ENCODE data around the gene EFHC1.

EFHC1 gene

DNA sequence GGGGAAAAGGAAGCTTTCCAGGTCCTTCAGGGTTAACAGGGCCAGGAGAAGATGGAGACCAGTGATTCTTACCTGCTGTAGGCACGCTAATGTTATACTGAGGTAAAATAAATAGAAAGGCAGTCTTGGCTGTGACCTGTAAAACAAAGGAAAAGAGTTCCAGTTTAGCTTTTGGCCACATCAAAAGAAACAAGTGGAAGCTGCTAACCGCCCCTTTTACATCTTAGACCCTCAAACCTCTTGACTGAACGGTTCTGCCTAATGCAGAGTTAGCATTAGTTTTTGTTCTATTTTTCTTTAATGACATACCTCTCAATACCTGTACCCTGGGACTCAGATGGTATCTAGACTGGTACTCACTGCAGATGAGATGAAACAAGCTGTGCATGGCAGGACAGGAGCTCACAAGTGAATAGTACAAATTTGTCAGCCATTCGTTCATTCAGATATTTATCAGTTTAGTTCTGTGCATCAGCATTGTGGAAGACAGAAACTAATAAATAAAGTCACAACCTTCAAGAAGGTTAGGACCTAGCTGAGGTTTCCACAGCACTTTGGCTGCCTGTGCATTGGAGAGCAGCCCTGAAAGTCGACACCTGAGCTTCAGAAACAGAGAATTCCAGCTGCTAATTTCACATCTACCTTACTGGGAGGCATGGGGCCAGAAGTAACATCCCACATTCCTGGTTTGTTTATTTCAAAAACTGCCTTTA lies 115.7 kb downstream of the EFHC1 start:
- Histone ChIP-seq H3K4me2 (ENCODE audit: low read length) (no peak overlapping the region), H3K79me2 (ENCODE audit: control insufficient read depth, low read length) (no peaks in the 10 kb centered on the region), H3K36me3 (ENCODE audit: control insufficient read depth, low read length) (no peaks in the 10 kb centered on the region), H3K27me3 (ENCODE audit: control insufficient read depth, low read length) (no peaks in the 10 kb centered on the region; the same call in 1 of the 2 replicates), H3K4me3 (ENCODE audit: low read length) (no peak overlapping the region), H4K20me1 (ENCODE audit: control insufficient read depth, insufficient read depth, low read depth, low read length) (no peaks in the 10 kb centered on the region), H3K9me2 (replicated peaks; ENCODE audit: control insufficient read depth, low read length) (no peaks in the 10 kb centered on the region), H3K27ac (ENCODE audit: low read depth, low read length) (no peak overlapping the region), H3K4me1 (ENCODE audit: control insufficient read depth, low read length) (peaks cover 8% of the 10 kb centered on the region), H3K9me3 (ENCODE audit: control insufficient read depth, insufficient read depth, low read length) (no peaks in the 10 kb centered on the region), H3F3A (ENCODE audit: control insufficient read depth, insufficient read depth) (no peaks in the 10 kb centered on the region)
- no peak for TF ChIP-seq EZH2phosphoT487 (IDR thresholded peaks at IDR 0.05; ENCODE audit: borderline replicate concordance, low read length)
- TF ChIP-seq, protein P1, sequence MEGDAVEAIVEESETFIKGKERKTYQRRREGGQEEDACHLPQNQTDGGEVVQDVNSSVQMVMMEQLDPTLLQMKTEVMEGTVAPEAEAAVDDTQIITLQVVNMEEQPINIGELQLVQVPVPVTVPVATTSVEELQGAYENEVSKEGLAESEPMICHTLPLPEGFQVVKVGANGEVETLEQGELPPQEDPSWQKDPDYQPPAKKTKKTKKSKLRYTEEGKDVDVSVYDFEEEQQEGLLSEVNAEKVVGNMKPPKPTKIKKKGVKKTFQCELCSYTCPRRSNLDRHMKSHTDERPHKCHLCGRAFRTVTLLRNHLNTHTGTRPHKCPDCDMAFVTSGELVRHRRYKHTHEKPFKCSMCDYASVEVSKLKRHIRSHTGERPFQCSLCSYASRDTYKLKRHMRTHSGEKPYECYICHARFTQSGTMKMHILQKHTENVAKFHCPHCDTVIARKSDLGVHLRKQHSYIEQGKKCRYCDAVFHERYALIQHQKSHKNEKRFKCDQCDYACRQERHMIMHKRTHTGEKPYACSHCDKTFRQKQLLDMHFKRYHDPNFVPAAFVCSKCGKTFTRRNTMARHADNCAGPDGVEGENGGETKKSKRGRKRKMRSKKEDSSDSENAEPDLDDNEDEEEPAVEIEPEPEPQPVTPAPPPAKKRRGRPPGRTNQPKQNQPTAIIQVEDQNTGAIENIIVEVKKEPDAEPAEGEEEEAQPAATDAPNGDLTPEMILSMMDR (IDR thresholded peaks at IDR 0.05; ENCODE audit: low read depth, low read length, poor library complexity, severe bottlenecking), result no peak

DNA sequence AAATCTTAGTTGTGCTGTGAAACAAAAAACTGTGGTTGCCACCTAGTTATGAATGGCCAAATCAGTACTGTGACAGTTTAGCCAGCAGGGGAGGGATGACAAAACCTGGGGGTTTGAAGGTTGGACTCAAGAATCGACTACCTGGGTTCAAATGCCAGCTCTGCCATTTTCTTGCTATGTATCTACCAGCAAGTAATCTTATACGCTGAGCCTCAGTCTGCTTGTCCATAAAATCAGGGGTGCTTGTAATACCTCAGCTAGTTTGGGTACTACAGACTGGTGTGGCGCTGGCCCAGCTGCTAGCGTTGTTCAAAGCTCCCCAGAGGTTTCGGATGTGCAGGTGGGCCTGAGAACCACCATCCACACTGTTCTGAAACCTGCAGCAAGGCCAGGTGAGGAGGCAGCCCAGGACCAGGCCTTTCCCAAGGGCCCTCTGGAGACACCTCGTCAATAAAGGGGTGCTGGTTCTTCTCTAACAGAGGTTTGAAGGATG lies 116.3 kb downstream of the EFHC1 start:
- Histone ChIP-seq H3K9me3 (ENCODE audit: control insufficient read depth, insufficient read depth, low read length) (no peaks in the 10 kb centered on the region), H3K9me2 (replicated peaks; ENCODE audit: control insufficient read depth, low read length) (no peaks in the 10 kb centered on the region), H3F3A (ENCODE audit: control insufficient read depth, insufficient read depth) (no peaks in the 10 kb centered on the region), H3K36me3 (ENCODE audit: control insufficient read depth, low read length) (no peaks in the 10 kb centered on the region), H3K4me3 (ENCODE audit: low read length) (no peak overlapping the region), H3K27ac (ENCODE audit: low read depth, low read length) (no peak overlapping the region), H3K4me1 (ENCODE audit: control insufficient read depth, low read length) (peaks cover 8% of the 10 kb centered on the region), H3K4me2 (ENCODE audit: low read length) (no peak overlapping the region), H3K79me2 (ENCODE audit: control insufficient read depth, low read length) (no peaks in the 10 kb centered on the region), H3K27me3 (ENCODE audit: control insufficient read depth, low read length) (no peaks in the 10 kb centered on the region; the same call in 1 of the 2 replicates), H4K20me1 (ENCODE audit: control insufficient read depth, insufficient read depth, low read depth, low read length) (no peaks in the 10 kb centered on the region)
- TF ChIP-seq EZH2phosphoT487 (IDR thresholded peaks at IDR 0.05; ENCODE audit: borderline replicate concordance, low read length), result no peak
- TF ChIP-seq, protein P1 (IDR thresholded peaks at IDR 0.05; ENCODE audit: low read depth, low read length, poor library complexity, severe bottlenecking), result no peak

DNA sequence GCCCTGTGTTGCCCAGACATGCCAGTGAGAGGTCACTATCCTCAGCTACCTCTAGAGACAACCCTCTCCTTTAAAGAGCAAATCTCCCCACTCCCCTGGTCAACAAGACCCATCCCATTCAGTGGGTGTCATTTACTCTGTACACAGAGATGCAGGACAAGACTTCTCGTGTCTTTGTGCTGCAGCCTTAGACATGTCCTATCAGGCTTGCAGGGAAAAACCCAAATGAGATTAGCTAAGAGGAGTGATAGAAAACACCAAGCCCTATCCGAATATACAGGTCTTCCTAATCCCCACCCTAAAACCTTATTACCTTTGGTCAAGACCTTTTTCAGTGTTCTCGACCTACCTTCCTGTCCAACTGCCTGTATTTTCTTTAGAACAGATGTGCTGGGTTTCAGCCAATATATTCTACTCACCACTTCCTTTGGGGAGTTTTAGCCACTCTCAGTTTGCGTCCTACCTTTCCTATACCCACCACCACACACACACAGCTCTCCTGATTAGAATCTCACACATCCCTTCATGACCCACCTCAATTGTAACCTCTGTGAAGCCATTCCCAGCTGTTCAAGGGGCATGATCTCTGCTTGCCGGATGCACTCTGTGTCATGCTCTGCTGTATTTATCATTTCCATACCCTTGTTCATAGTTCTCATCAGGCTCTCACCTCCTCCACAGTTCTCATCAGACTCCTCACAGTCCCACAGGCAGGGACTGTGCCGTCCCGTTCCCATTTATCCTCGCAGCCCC lies 117.0 kb downstream of the EFHC1 start:
- no peak for TF ChIP-seq EZH2phosphoT487 (IDR thresholded peaks at IDR 0.05; ENCODE audit: borderline replicate concordance, low read length)
- TF ChIP-seq, protein P1 (IDR thresholded peaks at IDR 0.05; ENCODE audit: low read depth, low read length, poor library complexity, severe bottlenecking), result no peak

More for the DNA sequence above, 117.0 kb downstream of the EFHC1 start:
- no peaks in the 10 kb centered on the region for H3K79me2 ChIP-seq (ENCODE audit: control insufficient read depth, low read length)
- no peaks in the 10 kb centered on the region for H3K36me3 ChIP-seq (ENCODE audit: control insufficient read depth, low read length)
- no peaks in the 10 kb centered on the region for H3K9me3 ChIP-seq (ENCODE audit: control insufficient read depth, insufficient read depth, low read length)
- H3K27me3 ChIP-seq (ENCODE audit: control insufficient read depth, low read length), result no peaks in the 10 kb centered on the region; the same call in 1 of the 2 replicates
- H4K20me1 ChIP-seq (ENCODE audit: control insufficient read depth, insufficient read depth, low read depth, low read length), result no peaks in the 10 kb centered on the region
- H3K9me2 ChIP-seq (replicated peaks; ENCODE audit: control insufficient read depth, low read length), result no peaks in the 10 kb centered on the region
- no peaks in the 10 kb centered on the region for H3F3A ChIP-seq (ENCODE audit: control insufficient read depth, insufficient read depth)
- no peak overlapping the region for H3K4me2 ChIP-seq (ENCODE audit: low read length)
- H3K4me3 ChIP-seq (ENCODE audit: low read length), result no peak overlapping the region
- peaks cover 8% of the 10 kb centered on the region for H3K4me1 ChIP-seq (ENCODE audit: control insufficient read depth, low read length)
- H3K27ac ChIP-seq (ENCODE audit: low read depth, low read length), result no peak overlapping the region

Data from DOHH2 (cell line).